IPS-NIHi7 (cell line): ENCODE data around the gene ANK2.
"Not testable (repeated sequence)": the region's sequence is repeated elsewhere in the genome, so short reads cannot be mapped to it uniquely, and the experiment has no call there.

Experiments used
- DNase-seq: peaks from one replicate; pipeline ENCODE4 v3.0.0; 2012; ENCODE audit warnings: mixed read lengths; ENCODE audit errors: extremely low spot score

ANK2 gene

GRCh38 chr4:113052379-113052951, 3.0 kb downstream of the ANK2 start:
- DNase-seq, result no peak

GRCh38 chr4:113053883-113054282, 4.4 kb downstream of the ANK2 start:
- no peak for DNase-seq

DNA sequence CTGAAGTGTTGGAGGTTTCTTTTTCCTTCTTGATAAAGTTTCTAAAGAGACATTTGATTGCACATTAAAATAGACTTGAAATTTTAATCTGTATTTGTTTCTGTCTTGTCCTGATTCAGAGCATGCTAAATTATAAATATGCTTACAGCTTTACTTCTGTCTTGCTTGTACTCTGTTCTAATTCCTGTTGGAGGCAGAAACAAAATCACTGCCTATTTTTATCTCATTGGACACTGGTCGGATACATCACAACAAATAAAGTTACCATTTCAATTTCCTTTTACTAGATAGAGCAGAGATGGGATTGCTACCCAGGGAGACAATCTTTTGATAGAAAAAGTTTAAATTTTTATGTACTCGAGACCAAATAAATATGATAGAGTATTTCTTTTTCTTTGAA, 6.9 kb downstream of the ANK2 start:
- no peak for DNase-seq

GRCh38 chr4:113057891-113058290, 8.4 kb downstream of the ANK2 start:
- no peak for DNase-seq

GRCh38 chr4:113059449-113060182, 10.2 kb downstream of the ANK2 start:
- no peak for DNase-seq

DNA sequence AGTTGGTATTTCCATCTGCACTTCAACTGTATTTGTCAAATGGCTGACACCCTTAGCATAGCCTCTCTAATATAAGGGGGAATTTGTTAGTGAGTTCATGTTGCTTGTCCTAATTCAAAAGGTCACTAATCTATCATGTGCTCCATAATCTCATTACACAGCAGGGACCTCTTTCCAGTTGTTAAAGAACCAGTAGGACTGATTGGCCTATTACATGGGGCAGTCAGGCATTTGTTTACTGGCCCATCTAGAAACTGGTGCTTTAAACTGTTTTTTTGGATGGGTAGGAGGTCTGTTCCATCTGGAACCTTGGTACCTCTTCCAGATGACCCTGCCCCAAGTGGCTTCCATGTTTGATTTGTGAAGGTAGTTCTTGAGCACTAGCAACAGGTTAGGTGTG, 11.4 kb downstream of the ANK2 start:
- DNase-seq, result no peak

- peak; percentile 81 for DNase-seq
These were observed 14.8 kb downstream of the ANK2 start for GRCh38 chr4:113064244-113064643.

- no peak for DNase-seq
These were observed 16.2 kb downstream of the ANK2 start for GRCh38 chr4:113065629-113066028.

- not testable (repeated sequence) for DNase-seq
These were observed 19.3 kb downstream of the ANK2 start for GRCh38 chr4:113068771-113069170.

GRCh38 chr4:113069212-113069892, 19.9 kb downstream of the ANK2 start:
- no peak for DNase-seq

GRCh38 chr4:113070755-113071154, 21.3 kb downstream of the ANK2 start:
- no peak for DNase-seq

GRCh38 chr4:113071274-113071673, 21.8 kb downstream of the ANK2 start:
- DNase-seq, result no peak

DNA sequence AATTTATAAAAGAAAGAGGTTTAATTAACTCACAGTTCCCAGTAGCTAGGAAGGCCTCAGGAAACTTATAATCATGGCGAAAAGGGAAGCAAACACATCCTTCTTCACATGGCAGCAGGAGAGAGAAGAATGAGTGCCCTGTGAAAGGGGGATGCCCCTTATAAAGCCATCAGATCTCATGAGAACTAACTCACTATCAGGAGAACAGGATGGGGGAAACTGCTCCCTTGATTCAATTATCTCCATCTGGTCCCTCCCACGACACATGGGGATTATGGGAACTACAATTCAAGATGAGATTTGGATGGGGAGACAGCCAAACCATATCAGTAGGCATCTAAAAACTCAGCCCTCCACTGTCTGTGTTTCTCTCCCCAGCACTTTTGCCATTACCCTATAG, 22.4 kb downstream of the ANK2 start:
- no peak for DNase-seq

- no peak for DNase-seq
These were observed 24.1 kb downstream of the ANK2 start for GRCh38 chr4:113073451-113074005.

DNA sequence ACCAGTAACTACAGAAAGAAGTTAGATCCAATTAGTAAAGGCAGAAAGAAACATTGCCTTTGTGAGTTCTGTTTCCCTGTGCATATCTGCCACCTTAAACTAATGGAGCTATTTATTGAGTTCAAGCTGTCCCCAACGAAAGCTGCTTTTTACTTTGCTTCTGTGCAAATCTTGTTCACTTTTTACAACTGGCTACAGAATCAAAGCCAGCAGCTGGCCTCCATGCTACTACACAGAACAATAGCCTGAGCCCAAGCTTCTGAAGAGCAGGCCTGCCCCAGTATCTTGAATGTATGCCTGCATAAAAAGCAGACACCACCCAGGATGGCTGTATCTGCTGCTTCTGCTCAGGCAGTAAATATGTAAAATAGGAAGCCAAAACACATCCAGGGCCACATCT, 28.1 kb downstream of the ANK2 start:
- no peak for DNase-seq

DNA sequence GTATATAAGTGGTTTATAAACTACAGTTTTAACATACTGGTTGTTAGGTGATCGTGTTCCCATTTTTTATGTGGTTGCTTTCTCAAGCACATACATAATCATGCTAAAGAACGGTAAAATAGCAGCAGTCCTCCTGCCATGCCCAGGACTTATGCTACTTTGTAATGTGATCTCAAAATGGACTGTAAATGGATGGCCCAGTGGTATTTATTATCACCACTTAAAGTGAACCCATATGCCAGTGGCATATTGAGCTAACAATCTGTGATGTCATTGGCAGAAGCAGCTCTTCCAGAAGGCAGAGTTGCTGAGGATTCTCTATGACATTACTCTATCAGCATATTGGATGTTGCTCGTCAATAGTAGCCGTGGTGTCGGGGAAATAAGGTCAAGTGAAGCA, 28.6 kb downstream of the ANK2 start:
- DNase-seq, result no peak

DNA sequence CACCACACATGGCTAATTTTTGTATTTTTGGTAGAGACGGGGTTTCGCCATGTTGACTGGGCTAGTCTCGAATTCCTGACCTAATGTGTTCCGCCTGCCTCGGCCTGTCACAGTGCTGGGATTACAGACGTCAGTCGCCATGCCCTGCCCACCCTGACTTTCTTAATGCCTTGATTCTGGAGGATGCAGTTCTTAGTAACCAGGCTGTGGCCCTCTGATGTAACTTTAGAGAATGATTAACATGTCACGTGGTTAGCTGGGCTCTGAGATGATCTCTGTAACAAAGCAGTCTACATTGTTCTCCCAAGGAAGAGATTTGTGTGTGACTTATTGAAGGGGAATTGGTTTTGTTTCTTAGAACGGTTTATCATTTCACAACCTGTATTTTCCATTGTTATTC, 30.6 kb downstream of the ANK2 start:
- DNase-seq, result peak; percentile 22

DNA sequence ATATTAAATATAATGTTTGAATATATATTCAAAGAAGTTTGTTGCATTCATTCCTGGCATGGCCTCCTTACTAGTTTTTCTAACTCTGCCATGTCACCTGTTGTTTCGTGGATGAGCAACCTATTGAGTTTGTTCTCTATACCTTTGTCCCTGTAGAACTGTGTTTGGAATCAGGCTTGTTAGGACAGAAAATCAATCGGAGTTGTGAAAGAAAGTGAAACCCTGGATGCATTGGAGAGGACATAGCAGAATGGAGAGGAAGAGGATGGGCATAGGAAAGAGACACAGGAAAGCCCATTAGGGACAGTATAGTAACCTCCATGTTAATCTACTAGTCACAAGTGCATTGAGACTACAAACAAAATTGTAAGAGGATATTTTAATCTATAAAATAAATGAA, 31.2 kb downstream of the ANK2 start:
- DNase-seq, result no peak

DNA sequence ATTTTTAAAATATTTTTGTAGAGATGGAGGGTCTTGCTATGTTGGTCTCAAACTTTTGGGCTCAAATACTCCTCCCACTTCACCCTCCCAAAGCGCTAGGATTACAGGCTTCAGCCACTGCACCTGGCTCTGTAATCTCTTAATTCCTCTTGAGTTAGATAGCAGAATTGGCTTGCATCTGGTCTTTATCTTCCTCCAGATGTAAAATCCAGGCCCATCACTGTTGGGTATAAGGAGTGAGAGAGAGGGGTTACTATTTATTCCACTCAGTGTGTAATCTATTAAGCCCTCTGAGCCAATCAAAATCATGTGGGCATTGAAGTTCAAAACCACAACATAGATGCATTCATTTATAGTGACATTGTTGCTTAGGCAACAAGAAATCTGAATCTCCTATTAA, 33.9 kb downstream of the ANK2 start:
- no peak for DNase-seq

DNA sequence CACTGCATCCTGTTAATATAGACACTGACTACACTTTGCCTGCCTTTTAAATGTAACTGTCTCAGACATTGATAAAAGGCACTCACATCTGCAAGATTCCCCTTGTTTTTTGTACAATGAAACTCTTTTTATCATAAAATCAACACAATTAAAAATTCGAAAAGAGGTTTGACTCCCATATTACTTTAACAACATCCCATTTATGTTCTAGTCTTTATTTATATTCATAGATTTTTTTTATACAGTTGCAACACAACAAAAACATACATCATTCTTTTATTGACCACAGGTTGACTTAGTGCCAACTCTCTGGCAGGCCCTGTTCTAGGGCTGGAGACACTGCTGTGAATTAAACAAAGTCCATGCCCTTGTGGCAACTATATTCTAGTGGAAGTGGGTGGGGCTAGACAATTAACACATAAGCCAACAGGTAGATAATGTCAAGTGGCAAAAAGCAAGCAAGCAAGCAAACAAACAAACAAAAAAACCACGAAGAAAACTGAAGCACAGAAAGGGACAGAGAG, 36.8 kb downstream of the ANK2 start:
- no peak for DNase-seq

DNA sequence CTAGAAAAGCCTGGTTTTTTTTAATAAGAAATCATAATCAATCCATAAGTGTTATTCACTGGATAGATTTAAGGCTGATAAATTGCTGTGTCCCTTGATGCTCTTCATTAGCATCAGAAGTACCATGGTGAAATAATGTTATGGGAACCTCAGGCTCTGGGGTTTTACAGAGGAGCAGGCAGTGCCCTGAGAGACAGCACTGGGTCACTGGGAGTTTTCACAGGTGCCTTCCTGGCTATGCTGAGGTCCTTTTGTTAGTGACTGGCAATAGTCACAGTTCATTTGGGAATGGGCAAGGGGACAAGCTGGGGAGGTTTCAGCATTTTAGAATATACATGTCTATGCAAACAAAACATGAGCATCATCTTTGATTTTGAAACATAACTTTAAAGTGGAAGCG, 38.6 kb downstream of the ANK2 start:
- DNase-seq, result no peak

DNA sequence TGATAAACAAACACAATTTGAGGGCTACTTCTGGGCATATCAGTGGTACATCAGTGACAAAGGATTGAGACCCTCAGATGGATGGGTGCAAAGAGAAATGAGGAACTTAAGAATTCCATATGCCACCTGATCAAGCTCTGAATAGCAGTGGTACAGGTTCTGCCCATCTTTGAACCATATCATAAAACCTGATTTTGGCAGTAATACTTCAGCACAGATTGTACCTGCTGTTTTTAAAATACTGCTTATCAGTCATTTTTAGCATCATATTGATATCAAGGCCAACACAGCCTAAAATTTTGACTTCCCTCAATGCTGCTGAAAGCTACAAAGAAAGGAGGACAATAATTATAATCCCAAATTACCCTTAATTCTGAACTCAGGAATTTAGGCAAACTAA, 41.5 kb downstream of the ANK2 start:
- no peak for DNase-seq

DNA sequence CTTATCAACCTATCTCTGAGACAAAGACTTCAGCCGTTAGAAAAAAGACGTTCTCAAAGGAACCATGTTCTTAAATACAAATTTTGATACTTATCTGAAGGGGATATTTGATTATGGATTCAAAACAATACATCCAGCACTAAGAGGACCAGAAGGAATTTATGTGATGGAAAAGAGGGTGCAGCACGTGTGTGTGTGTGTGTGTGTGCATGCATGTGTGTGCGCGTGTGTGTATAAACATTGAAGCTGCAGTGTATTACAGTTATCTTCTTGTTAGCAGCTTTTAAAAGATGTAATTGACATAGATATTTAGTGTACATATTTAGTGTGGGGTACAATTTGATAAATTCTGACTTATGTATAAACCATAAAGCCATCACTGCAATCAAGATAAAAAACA, 44.9 kb downstream of the ANK2 start:
- no peak for DNase-seq
